Activated CD4-positive, alpha-beta T cell treated with anti-CD3 and anti-CD28 coated beads, Interleukin-2, amount 50 U/mL, for 48 hours (primary cell): ENCODE data around the gene TTC23L.

ENCODE experiments used
- DNase-seq, 2 experiments: peaks; one replicate each; pipeline ENCODE4 v3.0.0-alpha.2; 2020

The TTC23L gene

GRCh38 chr5:34833976-34834793 is 4.8 kb upstream of the TTC23L start:
- no peak for DNase-seq

GRCh38 chr5:34834794-34835089 is 4.2 kb upstream of the TTC23L start:
- no peak for DNase-seq

DNA sequence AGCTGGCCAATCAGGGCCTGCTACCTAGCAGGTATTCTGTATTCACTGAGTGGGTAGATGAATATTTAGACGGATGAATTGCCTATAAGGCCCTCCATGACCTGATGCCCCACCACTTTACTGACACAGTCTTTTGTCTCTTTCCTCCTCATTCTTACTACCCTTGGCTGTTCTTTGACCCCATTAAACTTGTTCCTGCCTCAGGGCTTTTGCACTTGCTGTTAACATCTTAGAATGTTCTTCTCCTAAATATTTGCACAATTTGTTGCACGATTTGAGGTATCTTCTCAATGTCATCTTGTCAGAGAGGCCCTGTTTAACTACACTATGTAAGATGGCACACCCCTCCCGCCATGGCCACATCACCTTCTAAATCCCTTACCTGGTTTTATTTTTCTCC is 3.3 kb upstream of the TTC23L start:
- DNase-seq, result no peak

- no peak for DNase-seq
These were observed 2.9 kb downstream of the TTC23L start for GRCh38 chr5:34841816-34842215.

DNA sequence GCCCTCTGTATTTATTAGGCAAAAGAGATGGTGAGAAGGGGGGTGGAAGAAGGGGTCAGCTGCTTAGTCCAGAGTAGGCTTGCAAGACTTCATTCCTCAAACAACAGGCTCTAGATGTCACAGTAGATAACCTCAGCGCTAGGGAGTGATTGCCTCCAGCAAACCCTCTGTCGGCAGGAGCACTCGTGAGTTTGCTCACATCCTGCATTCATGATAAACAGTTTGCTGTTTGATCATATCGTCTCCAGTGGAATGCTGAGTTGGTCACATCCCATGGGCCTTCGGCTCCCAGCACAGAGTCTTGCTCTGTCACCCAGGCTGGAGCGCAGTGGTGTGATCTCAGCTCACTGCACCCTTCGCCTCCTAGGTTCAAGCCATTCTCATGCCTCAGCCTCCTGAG is 3.6 kb downstream of the TTC23L start:
- DNase-seq, result no peak

DNA sequence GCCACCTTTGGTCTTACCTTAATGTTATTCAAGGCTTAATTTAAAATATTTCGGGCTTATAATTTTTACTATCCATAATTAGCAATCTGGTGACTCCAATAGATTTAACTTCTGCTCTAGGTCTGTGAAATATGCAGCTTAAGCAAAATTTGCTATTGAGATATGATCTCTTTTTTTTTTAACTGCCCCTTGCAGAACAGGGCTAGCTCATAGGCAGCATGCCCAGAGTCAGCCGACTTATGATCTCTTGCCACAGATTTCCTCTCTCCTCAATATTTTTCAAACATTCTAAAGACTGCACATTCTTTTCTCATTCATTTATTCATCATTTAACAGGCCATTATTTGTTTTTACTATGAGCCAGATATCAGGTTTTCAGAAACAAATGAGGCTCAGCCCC is 4.5 kb downstream of the TTC23L start:
- DNase-seq, result no peak

DNA sequence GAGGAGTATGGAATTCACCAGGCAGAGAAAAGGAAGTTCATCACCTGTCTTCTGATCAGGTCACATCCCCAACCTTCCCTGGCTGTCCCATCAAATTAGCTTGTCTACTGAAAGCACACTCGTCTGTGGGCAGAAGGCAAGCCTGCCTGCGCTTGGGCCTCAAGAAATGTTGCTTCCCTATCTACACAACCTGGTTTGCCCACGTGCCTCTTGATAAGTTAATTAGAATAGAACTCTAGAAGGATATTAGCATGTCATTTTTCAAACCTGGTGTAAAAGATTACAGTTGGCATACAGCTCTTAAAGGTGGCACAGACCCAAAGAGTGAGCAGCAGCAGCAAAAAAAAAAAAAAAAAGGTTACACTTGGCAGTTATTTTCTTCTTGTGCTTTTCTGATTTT is 5.1 kb downstream of the TTC23L start:
- no peak for DNase-seq

DNA sequence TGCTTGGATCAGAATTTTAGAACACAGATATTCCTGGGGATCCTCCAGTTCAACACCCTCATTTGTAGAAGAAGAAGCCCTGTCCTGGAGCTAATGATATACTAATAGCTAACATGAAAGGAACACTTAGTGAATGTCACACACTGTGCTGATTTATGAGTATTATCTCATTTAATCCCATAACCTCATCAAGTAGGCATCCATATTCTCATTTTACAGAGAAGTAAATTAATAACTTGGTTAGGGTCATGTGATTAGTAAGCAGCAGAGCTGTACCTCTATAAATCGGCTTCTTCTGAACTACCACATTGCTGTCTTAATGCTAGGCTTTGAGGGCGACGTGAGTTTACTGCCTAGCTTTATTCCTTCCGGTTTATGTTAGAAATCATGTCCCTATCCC is 6.0 kb downstream of the TTC23L start:
- no peak for DNase-seq

- no peak for DNase-seq
These were observed 8.1 kb downstream of the TTC23L start for GRCh38 chr5:34847056-34847455.

DNA sequence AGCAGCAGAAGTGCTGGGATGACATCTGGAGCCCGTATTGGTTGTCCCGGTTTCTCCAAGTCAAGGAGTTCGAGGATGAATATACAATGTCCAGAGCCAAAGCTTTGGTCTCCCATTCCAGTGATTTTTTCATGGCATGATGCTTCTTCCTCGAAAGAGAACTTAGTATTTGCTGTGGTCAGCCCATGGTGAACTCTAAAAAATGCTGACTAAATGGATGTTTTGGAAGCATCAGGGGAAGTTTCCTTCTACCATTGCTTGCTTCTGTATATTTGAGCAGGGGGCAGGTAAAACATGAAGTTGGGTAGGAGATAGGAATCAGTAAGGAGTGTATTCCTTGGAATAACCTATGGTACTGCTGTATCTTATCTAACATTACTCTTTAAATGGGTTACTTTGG is 8.6 kb downstream of the TTC23L start:
- DNase-seq, result no peak

DNA sequence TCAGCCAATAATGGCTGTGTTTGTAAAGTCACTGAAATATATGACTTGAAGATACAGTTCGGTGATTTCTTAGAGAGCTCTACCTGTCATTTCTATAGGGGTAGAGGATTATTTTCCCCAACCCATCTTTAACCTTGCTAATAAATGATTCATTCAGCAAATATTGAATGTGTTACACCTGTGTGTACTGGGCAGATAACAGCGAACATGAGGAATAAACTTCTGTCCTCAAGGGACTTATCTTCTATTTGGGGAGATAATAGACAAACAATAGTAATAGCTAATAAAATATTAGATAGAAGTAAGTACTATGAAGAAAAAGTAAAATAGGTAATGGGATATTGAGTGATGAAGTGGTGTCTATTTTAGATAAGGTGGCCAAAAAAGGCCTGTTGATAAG is 9.3 kb downstream of the TTC23L start:
- DNase-seq, result no peak

- DNase-seq, result no peak
These were observed 10.3 kb downstream of the TTC23L start for GRCh38 chr5:34849253-34849652.

- no peak for DNase-seq
These were observed 15.7 kb downstream of the TTC23L start for GRCh38 chr5:34854459-34855174.

DNA sequence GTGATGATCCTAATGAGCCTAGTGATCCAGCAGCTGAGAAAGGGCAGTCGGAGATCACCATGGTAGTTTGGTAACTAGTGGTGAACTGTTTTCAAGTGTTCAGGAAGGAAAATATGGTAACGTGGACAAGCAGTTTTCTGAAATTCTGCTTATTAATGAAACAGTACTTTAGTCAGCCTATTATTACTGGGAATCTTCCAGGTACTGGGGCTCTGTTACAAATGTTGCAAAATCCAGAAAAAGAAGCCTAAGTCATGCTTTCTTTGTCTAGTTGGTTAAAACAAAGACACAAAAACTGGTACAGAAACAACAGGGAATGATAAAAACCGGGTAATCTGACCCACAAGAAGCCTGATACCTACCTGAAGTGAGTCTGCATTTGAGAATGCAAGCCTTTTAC is 18.2 kb downstream of the TTC23L start:
- no peak for DNase-seq

DNA sequence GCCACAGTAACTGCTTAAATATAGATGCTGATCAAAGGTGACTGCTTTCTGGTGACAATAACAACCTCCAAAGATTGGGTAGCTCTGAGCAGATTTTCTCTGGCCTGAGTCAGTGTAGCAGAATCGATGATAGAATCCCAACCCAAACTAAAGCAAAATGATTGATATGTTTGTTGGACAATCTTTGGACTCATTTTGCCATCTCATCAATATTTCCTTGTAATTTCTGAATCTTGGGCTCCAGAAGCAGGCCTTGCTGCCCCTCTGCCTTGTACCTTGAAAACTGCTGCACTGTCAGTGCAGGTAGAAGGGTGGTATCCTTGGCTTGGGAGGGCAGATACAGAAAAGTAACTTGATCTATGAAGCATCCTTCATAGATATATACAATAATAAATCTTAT is 18.9 kb downstream of the TTC23L start:
- no peak for DNase-seq

GRCh38 chr5:34858790-34859189 is 19.8 kb downstream of the TTC23L start:
- no peak for DNase-seq

GRCh38 chr5:34859253-34859652 is 20.3 kb downstream of the TTC23L start:
- no peak for DNase-seq

DNA sequence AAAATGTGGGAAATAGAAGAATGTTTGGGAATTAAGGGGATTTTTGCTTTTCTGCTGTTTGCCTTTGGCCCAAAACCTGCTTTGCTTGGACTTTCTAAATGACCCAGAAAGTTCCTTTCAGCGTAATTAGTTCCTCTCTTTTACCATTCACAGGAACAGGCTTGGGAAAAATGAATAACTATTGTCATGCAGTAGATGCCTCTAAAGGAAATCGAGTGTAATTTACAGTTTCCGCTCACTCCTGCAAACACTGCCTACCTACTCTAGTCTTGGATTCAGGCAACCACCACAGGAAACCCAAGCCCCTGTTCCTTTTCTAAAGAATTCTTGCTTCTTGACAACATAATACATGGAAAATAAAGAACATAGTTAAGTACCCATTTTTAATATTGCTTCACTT is 25.0 kb downstream of the TTC23L start:
- DNase-seq, result no peak

DNA sequence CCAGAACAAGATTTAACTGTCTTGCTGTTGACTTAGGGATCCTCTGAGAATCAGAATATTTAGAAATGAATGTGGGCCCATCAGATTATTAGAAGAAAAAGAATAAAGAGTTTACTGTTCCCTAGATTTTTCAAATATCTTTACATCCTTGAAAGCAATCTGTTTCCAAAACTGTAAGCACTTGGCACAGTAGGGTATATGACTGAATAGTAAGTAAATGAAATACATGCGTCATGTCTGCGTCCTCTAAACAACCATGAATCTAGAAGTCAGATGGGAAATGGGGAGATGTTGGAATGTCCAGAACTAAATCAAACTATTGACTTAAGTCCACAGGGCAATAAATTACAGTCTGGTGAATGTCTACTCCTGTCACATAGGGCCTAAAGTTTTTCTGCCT is 26.1 kb downstream of the TTC23L start:
- no peak for DNase-seq

GRCh38 chr5:34866989-34867471 is 28.1 kb downstream of the TTC23L start:
- no peak for DNase-seq

DNA sequence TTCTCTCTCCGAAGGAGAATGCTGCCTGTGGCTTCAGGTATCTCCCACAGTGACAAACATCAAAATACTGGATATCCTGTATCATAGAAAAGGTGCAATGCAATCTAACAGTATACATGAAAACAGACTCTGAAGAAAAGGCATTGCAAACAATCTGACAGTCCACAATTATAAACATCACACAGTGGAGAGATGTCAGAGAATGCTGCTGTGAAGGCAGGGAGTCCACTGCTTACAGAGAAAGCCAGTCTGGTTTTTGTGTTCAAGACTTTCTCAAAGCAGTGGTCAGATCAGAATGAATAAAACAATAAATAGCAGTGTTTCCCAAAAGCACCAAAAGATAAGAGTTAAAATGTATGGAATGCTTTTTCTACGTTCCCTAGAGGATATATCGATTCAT is 28.7 kb downstream of the TTC23L start:
- no peak for DNase-seq

GRCh38 chr5:34868791-34869190 is 29.8 kb downstream of the TTC23L start:
- DNase-seq, result no peak

- DNase-seq, result no peak
These were observed 30.3 kb downstream of the TTC23L start for GRCh38 chr5:34869256-34869655.

DNA sequence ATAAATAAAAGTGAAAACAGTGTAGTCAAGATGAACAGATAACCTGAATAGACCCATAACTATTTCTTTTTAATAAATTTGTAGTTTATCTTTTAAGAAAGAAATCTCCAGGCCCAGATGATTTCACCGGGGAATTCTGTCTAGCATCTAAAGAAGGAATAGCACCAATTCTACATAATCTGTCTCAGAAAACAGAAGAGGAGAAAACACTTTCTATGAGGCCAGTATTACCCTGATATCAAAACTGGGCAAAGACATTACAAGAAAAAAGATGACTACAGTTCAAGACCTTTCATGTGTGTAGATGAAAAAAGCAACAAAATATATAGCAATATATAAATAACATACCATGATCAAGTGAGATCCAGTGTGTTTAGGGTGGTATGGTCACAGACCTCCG is 31.4 kb downstream of the TTC23L start:
- DNase-seq, result no peak

GRCh38 chr5:34876275-34876674 is 37.3 kb downstream of the TTC23L start:
- DNase-seq, result no peak
